NCI-H2227 treated with DMSO at 0.1 percent for 48 hours (cell line): Measurements from ENCODE around the gene ACACA.
"Not testable (repeated sequence)": the region's sequence is repeated elsewhere in the genome, so short reads cannot be mapped to it uniquely, and the experiment has no call there.

Experiments used
- DNase-seq: peaks from one replicate; lab custom pipeline; 2025; lab: John Stamatoyannopoulos, UW

The ACACA gene

GRCh38 chr17:37406635-37407461, at the start of gene ACACA, which contains the start of gene TADA2A:
ACACA (minus strand) TSS chr17:37406836; CDS start chr17:37406299, 537 bp downstream.
TADA2A (plus strand) TSS chr17:37406886; CDS start chr17:37411366, 4,480 bp downstream.
- DNase-seq = peak; percentile 85

GRCh38 chr17:37450112-37450511, 43.5 kb upstream of the ACACA start:
- no peak for DNase-seq

GRCh38 chr17:37447641-37448040, 41.0 kb upstream of the ACACA start:
- DNase-seq = no peak

- no peak for DNase-seq
Observed at GRCh38 chr17:37446027-37446426, 39.4 kb upstream of the ACACA start.

- DNase-seq = not testable (repeated sequence)
Observed at GRCh38 chr17:37441369-37442014, 34.9 kb upstream of the ACACA start.

GRCh38 chr17:37440424-37440823, 33.8 kb upstream of the ACACA start:
- DNase-seq = no peak

- no peak for DNase-seq
Observed at GRCh38 chr17:37438141-37438540, 31.5 kb upstream of the ACACA start.

GRCh38 chr17:37432671-37433070, 26.0 kb upstream of the ACACA start:
- no peak for DNase-seq

- DNase-seq = no peak
Observed at GRCh38 chr17:37430051-37430627, 23.5 kb upstream of the ACACA start.

- DNase-seq = no peak
Observed at GRCh38 chr17:37429453-37429852, 22.8 kb upstream of the ACACA start.

- DNase-seq = no peak
Observed at GRCh38 chr17:37429039-37429438, 22.4 kb upstream of the ACACA start.

- DNase-seq = no peak
Observed at GRCh38 chr17:37425268-37425667, 18.6 kb upstream of the ACACA start.

- no peak for DNase-seq
Observed at GRCh38 chr17:37422971-37423625, 16.5 kb upstream of the ACACA start.

- no peak for DNase-seq
Observed at GRCh38 chr17:37417852-37418251, 11.2 kb upstream of the ACACA start.

GRCh38 chr17:37413875-37414519, 7.4 kb upstream of the ACACA start:
- DNase-seq = no peak

- no peak for DNase-seq
Observed at GRCh38 chr17:37410357-37410756, 3.7 kb upstream of the ACACA start.

GRCh38 chr17:37408145-37408479, 1.5 kb upstream of the ACACA start:
- DNase-seq = not testable (repeated sequence)

- peak; percentile 41 for DNase-seq
Observed at GRCh38 chr17:37405955-37406634, 541 bp downstream of the ACACA start.

- not testable (repeated sequence) for DNase-seq
Observed at GRCh38 chr17:37405522-37405921, 1.1 kb downstream of the ACACA start.

- DNase-seq = no peak
Observed at GRCh38 chr17:37400505-37400904, 6.1 kb downstream of the ACACA start.

GRCh38 chr17:37399265-37399803, 7.3 kb downstream of the ACACA start:
- DNase-seq = no peak
